NCI-H226 (cell line): ENCODE data around the gene ARHGEF7.
"Not testable (repeated sequence)": the region's sequence is repeated elsewhere in the genome, so short reads cannot be mapped to it uniquely, and the experiment has no call there.

Source experiments
- DNase-seq: peaks from one replicate; pipeline ENCODE4 v3.0.0-alpha.2; 2015

ARHGEF7 gene

DNA sequence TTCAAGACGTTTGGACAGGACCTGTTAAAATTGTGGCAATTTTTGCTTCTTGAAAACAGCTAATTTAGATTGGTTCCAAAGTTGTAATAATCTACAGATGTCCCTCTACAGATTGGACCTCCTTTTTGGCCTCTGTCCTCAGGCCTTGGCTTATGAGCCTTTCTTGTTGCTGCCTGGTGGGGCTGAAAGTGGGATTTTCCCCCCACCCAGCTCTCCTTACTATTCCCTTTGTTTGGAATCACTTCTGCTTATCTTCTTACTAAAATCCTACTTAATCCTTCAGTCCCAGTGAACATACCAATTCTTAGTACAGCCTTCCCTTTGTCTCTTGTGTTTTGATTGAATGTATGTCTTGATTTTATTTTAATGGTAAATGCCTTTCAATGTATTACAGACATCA, 141.8 kb downstream of the ARHGEF7 start:
- no peak for DNase-seq

DNA sequence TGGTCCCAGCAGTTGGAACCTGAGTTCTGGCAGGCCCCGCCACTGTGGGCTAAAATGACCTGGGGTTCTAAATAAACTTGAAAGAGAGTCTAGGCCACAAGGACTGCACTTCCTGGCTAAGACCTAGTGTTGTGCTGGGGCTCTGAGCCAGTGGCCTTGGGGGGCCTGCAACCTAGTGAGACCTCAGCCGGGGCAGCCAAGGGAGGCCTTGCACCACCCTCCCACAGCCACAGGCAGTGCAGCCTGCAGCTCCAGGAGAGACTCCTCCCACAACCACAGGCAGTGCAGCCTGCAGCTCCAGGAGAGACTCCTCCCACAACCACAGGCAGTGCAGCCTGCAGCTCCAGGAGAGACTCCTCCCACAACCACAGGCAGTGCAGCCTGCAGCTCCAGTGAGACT, 142.8 kb downstream of the ARHGEF7 start:
- DNase-seq, result not testable (repeated sequence)

DNA sequence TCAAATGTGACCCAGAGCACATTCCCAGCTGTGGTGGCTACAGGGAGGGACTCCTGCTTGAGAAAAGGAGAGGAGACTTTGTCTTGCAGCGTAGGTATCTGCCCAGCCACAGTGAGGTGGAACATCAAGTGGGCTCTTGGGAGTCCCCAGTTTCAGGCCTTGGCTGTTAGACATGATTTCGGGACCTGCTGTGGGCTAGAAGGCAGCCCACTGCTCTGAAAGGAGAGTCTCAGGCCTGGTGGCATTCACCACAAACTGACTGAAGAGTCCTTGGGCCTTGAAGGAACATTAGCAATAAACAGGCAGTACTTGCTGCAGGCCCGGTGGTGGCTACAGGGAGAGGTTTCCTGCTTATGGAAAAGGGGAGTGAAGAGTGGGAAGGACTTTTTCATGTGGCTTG, 143.5 kb downstream of the ARHGEF7 start:
- no peak for DNase-seq

DNA sequence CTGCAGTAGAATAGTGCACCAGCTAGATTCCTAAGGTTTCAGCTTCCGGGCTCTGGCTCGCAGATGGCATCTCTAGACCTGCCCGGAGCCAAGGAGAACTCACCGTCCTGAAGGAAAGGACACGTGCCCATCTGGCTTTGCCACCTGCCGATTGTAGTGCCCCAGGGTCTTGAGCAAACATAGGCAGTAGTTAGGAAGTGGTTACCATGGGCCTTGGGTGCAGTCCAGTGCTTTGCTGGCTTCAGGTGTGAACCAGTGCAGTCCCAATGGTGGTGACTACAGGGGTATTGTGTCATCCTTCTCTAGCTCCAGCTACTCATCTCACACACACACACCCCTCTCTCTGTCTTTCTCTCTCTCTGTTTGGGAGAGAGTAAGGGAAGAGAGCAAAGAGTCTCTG, 143.9 kb downstream of the ARHGEF7 start:
- DNase-seq, result no peak

DNA sequence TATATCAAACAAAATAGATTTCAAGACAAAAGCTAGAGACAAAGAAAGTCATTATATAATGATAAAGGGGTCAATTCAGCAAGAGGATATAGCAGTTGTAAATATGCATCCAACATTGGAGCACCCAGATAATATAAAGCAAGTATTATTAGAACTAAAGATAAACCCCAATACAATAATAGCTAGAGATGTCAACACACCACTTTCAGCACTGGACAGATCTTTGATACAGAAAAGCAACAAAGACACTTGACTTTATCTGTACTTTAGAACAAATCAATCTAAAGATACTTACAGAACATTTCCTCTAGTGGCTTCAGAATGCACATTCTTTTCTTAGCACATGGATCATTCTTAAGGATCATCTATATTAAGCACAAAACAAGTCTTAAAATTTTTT, 146.2 kb downstream of the ARHGEF7 start:
- DNase-seq, result no peak

DNA sequence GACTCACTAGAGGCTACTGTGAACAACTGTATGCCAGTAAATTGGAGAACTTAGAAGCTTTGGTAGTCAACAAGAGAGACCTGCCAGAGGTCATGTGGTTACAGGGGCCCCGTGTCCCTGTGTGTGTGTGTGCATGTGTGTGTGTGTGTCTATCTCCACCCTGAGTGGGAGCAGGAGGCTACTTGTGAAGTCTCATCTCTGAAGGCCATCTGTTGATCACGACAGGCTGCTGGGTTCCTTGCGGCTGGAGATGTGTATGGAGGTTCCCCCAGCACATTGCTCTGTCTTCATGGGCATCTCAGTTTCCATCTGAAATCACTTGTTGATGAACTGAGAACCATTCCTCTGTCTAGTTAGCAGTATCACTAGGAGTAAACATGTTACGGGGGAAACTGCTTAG, 147.2 kb downstream of the ARHGEF7 start:
- DNase-seq, result no peak

DNA sequence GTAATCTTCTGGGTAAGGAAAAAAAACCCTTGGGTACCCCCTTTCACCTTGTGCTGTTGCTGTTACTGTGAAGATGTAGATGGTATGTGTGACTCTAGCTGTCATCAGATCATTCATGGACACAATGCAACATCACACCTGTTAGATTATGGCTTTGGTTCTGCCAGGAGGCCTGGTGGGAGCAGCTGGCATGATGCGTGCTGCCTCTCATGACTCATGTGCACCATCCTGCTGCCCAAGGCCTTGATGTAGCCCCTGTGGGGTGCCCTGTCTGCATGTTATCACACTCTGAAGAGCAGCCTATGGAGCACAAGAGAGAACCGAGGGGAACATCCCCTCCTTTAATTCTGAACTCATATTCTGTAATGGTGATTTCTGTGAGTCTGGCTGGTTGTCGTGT, 147.6 kb downstream of the ARHGEF7 start:
- DNase-seq, result no peak

DNA sequence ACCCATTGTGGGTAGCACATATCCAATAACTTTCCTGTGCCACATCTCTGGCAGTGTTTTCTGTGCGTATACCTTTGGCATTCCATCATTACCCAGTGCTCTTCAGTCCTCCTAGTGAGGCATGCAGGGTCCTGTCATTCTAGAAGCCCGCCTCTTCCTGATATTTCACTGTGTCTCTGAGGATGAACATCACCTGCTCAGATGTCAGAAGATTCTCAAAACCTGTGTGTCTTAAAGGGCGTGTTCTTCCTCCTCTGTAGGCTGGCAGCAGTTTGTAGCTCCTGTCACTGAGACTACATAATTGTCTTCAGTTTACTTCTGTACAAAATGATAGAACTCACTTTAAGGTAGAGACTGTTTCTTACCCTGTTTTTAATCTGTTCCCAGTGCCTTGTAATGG, 148.5 kb downstream of the ARHGEF7 start:
- no peak for DNase-seq

DNA sequence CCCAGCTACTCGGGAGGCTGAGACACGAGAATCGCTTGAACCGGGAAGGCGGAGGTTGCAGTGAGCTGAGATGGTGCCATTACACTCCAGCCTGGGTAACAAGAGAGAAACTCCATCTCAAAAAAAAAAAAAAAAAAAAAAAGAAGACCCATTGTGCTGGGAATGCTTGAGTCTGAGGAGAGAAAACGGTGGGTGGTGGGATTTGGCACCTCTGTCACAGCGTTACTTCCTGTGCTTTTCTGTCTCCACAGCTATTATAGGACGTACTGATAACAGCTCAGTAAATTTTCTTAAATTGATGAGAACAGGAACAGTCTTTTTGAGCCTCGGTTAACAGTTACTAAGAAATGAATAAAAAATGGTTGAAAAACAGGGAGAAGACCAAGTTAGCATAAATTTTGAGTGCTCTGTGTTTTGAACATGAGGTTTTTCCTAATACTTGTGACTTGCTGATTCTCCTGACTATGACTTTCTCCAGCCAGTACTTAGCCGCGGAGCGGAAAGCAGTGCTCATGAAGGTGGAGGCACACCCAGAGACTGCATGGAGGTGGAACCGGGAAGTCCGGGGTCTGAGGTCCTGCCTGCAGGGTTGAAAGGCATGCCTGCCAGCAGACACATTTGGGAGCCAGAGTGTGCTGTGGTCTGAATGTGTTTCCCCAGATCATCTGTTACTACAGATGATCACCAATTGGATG, 150.0 kb downstream of the ARHGEF7 start:
- DNase-seq, result no peak

DNA sequence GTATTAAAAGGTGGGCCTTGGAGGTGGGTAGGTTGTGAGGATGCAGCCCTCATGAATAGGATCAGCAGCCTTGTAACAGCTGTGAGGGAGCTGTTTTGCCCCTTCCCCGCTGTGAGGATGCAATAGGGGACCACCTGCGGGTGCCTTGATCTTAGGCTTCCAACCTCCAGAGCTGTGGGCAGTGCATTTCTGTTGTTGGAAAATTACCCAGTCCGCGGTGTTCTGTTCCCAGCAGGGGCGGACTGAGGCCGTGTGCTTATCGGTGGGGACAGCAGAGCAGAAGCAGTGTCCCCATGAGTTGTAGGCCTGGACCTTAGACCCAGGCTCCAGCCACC, 150.6 kb downstream of the ARHGEF7 start:
- no peak for DNase-seq

DNA sequence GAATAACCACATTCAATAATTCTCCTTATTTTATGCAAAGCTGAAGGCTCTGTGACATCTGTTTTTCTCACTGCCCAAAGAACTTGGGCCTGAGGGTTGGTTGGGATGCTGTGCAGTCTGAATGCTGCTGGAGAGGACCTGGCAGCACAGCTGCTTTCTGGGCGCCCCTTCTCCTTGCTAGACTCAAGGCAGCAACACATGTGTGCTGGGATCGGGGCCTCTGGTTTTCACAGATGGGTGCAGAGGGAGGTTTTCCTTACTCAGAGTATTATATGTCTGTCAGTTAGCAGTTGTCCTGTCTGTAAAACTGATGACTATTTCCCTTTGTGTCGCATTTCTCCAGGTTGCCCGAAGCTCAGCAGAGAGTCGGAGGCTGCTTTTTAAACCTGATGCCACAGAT, 152.1 kb downstream of the ARHGEF7 start:
- no peak for DNase-seq

DNA sequence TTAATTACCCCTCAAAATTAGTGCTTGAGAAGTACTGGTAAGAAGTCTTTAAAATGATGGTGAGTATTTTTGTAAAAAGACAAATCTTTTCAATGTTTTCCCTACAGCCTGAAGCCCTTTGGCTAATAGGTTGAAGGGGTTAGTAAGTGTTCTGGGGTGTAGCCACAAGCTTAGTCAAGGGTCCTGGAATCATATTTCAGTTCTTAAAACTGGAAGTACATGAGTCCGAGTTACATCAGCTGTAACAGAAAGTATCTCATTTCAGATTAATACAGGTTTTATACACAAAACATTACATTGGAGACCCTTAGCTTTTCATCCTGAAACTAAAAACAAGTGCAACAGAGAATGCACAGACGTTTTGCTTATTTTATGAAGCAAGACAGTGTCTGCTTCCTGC, 152.7 kb downstream of the ARHGEF7 start:
- no peak for DNase-seq

DNA sequence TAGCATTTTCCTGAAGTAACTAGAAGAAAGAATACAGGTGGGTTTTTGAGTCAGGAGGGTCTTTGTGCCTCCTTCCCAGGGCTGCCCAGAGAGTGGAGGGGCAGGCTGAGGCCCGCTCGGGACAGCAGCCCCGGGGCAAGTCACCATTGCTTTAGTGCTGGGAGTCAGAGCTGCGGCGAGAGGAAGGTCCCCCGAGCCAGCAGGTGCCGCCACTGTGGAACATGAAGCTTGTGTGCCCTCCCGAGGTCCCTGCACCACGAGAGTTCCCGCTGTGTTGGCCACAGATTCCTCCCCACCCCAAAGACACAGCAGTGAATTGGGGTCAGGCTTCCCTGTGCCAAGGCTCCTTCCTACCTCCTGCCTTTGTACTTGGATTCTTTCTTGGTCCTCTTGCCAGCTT, 154.4 kb downstream of the ARHGEF7 start:
- DNase-seq, result no peak

DNA sequence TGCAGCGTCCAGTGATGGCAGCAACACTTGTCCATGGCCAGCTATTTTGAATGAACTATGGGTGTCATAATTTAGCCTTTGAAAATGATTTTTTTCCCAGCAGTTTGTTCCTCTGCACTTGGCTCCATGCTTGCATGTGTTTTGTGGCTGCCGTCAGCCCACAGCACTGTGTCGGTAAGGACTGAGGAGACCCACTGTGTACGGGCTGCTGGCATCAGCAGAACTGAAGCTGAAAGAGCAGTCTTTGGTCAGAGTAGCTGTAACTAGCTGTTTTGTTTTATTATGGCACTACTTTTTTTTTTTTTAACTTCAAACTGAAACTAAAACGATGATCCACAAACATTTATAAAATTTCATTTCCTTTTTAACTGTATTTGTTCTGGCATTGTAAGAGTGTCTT, 155.0 kb downstream of the ARHGEF7 start:
- DNase-seq, result no peak

DNA sequence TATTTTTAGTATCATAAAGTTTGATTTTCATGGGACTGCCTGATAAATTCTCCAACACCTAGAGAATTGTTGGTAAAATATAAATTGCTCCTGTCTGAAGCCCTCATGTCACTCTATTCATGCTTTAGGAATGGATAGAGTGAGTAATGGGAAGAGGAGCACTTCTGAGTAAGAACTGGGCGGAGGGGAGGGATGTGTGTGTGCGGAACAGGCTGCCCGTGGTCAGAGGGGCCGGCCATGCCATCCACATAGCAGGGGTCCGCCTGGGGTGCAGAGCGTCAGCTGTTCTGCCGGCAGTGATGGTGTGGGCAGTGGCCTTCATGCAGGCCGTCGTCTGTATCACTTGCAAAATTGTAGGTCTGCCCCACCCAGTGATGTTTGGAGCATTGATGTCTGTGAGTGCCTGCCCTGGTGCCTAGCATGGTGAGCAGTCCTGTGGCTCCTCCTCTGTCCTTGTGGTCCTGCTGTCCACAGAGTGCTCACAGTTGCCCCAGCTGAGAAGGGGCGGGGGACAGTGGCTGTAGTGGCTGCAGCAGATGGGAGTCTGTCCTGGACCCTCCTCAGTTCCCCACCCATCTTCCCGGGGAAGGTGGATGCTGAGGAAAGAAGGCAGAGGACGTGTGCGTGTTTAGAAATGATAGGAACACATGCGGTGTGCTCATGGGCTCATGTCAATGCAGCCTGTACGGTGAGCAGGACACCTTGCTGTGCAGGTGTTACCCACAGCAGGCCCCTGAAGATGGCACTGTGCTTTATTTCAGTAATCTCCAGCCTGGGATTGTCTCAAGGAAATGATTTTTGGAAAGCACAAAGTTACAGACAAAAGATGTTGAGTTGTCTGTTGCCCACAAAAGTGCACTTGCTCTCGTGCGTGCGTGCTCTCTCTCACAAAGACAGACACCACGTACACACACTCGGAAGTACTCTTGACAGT, 155.9 kb downstream of the ARHGEF7 start:
- DNase-seq, result no peak

DNA sequence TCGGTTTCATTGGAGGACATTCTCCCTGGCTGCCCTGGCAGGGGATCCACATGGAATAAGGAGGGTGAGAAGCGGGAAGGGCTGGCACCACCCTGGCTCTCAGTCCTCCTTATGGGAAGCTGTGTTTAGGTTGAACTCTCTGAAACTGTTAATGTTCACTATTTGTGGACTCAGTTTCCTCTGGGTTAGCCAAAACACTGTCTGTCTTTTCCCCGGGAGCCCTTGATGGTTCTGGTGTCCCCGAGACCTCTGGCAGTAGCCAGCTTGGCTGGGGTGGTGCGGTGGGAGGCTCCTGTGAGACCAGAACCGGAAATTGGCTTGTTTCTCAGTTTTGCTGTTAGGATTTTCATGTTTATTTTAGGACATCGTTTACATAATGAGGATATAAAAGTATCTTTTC, 157.0 kb downstream of the ARHGEF7 start:
- DNase-seq, result no peak

DNA sequence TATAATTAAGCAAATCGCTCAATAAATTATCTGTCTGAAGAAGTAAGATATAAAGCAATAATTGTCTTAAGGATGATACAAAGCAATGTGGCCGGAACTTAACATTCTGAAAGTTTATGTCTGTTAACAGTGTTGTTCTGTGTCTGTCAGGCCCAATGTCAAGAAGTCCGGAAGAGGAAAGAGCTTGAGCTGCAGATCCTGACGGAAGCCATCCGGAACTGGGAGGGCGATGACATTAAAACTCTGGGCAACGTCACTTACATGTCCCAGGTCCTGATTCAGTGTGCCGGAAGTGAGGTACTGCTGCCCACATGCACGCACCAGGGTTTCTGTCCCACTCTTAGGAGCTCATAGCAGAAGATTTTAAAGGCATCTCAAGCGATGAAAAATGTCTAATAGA, 160.3 kb downstream of the ARHGEF7 start:
- DNase-seq, result no peak

DNA sequence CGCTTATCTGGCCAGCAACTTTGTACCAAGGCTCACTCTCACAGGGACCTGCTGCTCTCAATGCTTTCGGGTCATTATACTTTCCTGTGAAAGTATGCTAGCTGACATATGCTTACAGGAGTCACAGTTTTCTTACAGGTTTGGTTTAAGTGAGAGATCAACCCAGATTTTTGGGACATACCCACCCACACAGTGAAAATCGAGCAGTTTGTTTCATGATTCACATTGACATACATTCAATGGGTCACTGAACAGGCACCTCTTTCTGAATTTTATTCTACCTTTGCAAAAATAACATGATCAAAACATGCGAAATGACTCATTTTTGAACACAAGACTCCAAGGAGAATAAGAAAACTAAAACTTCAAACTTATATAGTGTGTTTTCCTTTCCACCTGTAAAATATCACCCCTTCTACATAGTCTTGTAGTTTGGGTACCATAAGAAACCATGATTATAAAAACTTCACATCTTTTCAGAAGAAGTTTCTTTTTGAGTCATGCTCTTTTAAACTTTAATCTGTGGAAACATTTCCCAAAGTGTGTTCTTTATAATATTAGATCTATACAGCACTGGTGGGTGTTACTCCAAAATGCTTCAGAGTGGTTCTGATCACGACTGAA, 161.0 kb downstream of the ARHGEF7 start:
- no peak for DNase-seq

DNA sequence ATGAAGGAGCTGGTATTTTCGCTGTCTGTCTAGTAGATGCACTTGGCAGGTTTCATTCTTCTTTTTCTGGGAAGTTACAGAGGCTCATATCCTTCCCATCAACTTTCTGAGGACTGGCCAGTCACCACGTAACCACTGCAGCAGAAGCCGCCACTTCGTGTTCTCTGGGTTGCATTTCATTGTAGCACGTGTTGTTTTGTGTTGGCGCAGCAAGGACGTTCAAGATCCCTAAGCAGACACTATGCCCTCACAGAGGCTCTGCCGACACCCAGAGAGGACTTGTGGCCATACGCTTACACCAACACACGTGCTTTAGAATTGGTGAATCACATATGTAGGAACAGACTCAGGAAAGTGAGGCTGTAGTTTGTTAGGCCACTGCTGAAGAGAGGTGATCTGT, 163.1 kb downstream of the ARHGEF7 start:
- DNase-seq, result no peak

DNA sequence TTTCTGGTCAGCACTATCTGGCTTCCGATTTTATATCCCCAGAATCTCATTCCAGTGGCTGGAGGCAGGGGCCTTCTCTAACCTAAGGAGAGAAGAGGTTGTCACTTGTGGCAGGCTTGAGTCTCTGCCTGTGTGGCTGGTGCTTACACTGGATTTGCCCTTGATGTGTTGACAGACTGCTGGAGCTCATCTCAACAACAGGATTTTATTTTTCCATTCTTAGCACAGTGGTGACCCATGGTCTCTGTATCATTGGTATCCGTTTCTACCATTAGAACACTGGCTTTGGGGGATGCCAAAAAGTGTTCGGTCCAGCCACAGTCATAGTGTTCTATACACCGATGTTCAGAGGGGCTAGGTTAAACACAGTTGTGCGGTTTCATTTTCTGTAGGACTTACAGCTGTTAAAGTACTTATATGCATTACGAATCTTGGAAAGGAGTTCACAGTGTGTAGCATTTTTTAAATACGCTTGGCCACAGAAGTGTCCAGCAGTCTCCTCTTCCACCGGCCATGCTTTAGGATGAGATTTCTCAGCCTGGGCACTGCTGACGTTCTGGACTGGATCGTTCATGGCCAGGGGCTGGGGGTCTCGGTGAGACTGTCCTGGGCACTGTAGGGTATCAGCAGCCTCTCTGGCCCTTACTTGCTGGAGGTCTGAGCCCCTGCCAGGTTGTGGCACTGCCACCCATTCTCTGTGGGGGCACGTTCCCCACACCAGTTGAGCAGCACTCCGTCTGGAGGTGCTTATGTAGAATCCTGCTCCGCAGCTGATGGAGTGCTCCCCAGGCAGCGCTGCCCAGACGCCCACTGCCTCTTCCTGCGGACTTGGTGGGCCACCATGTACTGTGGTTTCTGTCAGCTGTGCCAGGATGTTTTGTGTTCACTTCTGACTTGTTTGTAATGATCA, 163.9 kb downstream of the ARHGEF7 start:
- no peak for DNase-seq

DNA sequence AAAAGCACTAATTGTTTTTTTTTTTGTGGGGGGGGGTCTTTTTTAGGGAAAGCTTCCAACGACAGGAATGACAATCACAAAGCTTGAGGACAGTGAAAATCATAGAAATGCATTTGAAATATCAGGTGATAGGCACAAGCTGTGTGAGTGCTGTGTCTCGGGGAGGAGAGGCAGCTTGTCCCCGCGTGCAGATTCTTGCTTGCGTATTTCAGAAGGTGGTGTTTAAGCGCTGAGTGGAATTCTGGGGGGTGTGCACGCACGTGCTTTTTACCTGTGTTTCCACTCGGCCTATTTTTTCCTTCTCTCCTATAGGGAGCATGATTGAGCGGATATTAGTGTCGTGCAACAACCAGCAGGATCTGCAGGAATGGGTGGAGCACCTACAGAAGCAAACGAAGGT, 165.1 kb downstream of the ARHGEF7 start:
- no peak for DNase-seq

DNA sequence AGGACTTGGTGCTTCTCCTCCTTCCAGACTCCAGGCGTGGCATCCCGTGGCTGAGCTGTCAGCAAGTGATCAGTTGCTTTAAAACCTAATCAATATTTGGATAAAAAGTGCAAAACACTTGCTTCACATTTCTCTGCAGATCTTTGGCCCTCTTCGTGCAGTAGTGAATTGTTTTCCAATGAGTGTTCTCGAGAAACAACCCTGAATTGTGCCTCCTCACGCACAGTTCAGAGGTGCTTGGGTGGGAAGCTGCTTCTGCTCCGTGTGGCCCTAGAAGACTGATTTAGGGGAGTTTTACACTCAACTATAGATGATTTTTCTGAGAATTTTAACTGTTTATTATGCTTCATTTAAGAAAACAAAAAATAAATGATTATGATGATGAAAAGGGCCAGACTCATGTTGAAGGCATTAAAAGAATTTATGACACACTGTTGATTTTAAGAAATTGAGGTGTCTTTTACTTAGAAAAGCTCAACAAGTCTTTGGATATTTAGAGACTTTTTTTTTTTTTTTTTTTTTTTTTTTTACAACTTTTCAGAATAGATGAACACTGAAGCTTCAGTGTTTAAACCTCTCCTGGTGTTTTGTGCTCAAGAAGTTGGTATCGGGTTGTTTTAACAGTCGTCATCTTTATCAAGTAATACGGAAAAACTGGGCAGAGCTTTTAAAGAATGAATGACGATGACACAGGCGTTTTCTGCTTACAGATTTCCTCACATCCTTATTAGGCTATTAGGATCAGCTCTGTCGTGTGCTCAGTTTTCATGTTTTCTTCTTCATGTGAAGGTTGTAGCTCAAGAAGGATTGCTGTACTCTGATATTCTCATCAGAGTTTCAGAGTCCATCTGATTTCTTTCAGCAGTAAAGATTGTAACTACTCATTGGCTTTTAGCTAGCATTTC, 165.8 kb downstream of the ARHGEF7 start:
- DNase-seq, result no peak
